Liver (tissue), 9 donors: ENCODE results near the gene FES. TPM values are rescaled to one million over a fixed set of nuclear protein-coding genes. Genes with fewer than 3 reads are reported as not detected.

Experiments used
- DNase-seq: peaks from one replicate; pipeline ENCODE4 v3.0.0-alpha.2; 2017; ENCODE audit warnings: low spot score
- H3K27ac ChIP-seq, 2 donors: one replicate each; pipeline ENCODE4 v1.7.0; 2013; ENCODE audit warnings: inconsistent platforms in 2 of 2, low read length in 2 of 2, control low read depth in 1 of 2, low read depth in 1 of 2, mild to moderate bottlenecking in 1 of 2
- H3K27me3 ChIP-seq, 4 donors: one replicate each; pipeline versions ENCODE4 v1.6.1 to v1.7.0; 2013; ENCODE audit warnings: low read length in 3 of 4, inconsistent platforms in 1 of 4, mild to moderate bottlenecking in 1 of 4, moderate library complexity in 1 of 4; ENCODE audit not compliant: control insufficient read depth in 4 of 4, insufficient read depth in 4 of 4
- H3K36me3 ChIP-seq, 4 donors: one replicate each; pipeline versions ENCODE4 v1.6.1 to v1.7.0; 2013; ENCODE audit warnings: low read length in 3 of 4, mild to moderate bottlenecking in 3 of 4, low read depth in 1 of 4, moderate library complexity in 1 of 4; ENCODE audit not compliant: control insufficient read depth in 4 of 4, insufficient read depth in 3 of 4
- H3K4me1 ChIP-seq, 4 donors: one replicate each; pipeline versions ENCODE4 v1.6.1 to v1.7.0; 2013; ENCODE audit warnings: low read length in 3 of 4, mild to moderate bottlenecking in 3 of 4, moderate library complexity in 1 of 4; ENCODE audit not compliant: control insufficient read depth in 4 of 4, insufficient read depth in 4 of 4
- H3K4me3 ChIP-seq, 3 donors: one replicate each; pipeline versions ENCODE4 v1.6.1 to v1.7.0; 2013; ENCODE audit warnings: low read length in 3 of 3, control low read depth in 1 of 3, low read depth in 1 of 3, mild to moderate bottlenecking in 1 of 3
- H3K9ac ChIP-seq, 2 donors: one replicate each; pipeline ENCODE4 v1.7.0; 2013; ENCODE audit warnings: low read length in 2 of 2, mild to moderate bottlenecking in 2 of 2, moderate library complexity in 2 of 2, control low read depth in 1 of 2, low read depth in 1 of 2
- H3K9me3 ChIP-seq, 4 donors: one replicate each; pipeline versions ENCODE4 v1.6.1 to v1.7.0; 2013; ENCODE audit warnings: low read length in 3 of 4; ENCODE audit not compliant: control insufficient read depth in 4 of 4
- EGR1 ChIP-seq, 2 donors: IDR thresholded peaks; 2 replicates each; pipeline ENCODE4 v1.6.1; 2016 to 2018; ENCODE audit warnings: antibody characterized with exemption in 2 of 2, low read depth in 2 of 2
- FOXA1 ChIP-seq: IDR thresholded peaks from 2 replicates; pipeline ENCODE4 v1.6.1; 2016; ENCODE audit warnings: antibody characterized with exemption
- GABPA ChIP-seq, 2 donors: IDR thresholded peaks in 1 of 2; conservative IDR thresholded peaks in 1 of 2; 2 replicates each; pipeline ENCODE4 v1.6.1; 2016; ENCODE audit warnings: antibody characterized with exemption in 2 of 2, mild to moderate bottlenecking in 1 of 2, moderate library complexity in 1 of 2
- HNF4A ChIP-seq, 2 donors: conservative IDR thresholded peaks; 2 replicates each; pipeline ENCODE4 v1.6.1; 2016; ENCODE audit warnings: antibody characterized with exemption in 2 of 2, mild to moderate bottlenecking in 2 of 2
- HNF4G ChIP-seq: IDR thresholded peaks from 2 replicates; pipeline ENCODE4 v1.6.1; 2016; ENCODE audit warnings: antibody characterized with exemption
- JUND ChIP-seq, 2 donors: IDR thresholded peaks; 2 replicates each; pipeline ENCODE4 v1.6.1; 2016; ENCODE audit warnings: antibody characterized with exemption in 2 of 2
- NR2F2 ChIP-seq: IDR thresholded peaks from 2 replicates; pipeline ENCODE4 v1.6.1; 2016; ENCODE audit warnings: antibody characterized with exemption
- RXRA ChIP-seq, 2 donors: IDR thresholded peaks; 2 replicates each; pipeline ENCODE4 v1.6.1; 2017 to 2018; ENCODE audit warnings: antibody characterized with exemption in 2 of 2, mild to moderate bottlenecking in 1 of 2
- SP1 ChIP-seq: IDR thresholded peaks from 2 replicates; pipeline ENCODE4 v1.6.1; 2018; ENCODE audit warnings: antibody characterized with exemption, mild to moderate bottlenecking
- TAF1 ChIP-seq: conservative IDR thresholded peaks from 2 replicates; pipeline ENCODE4 v1.6.1; 2016; ENCODE audit warnings: antibody characterized with exemption, mild to moderate bottlenecking
- YY1 ChIP-seq: IDR thresholded peaks from 2 replicates; pipeline ENCODE4 v1.6.1; 2016; ENCODE audit warnings: antibody characterized with exemption, mild to moderate bottlenecking
- WGBS: extraction: QIAGEN DNeasy Blood & Tissue Kit; methylation state at CpG from one replicate; pipeline ENCODE4 v1.1.7; 2013; 5-methylcytosine and 5-hydroxymethylcytosine counted together
- polyA plus RNA-seq, 2 donors: library from polyadenylated mRNA; stranded (reverse) in 1 of 2; unstranded in 1 of 2; fragments of 200-250 nt in 1 of 2; fragments of >200 nt in 1 of 2; fragmentation: Nextera tagmentation in 1 of 2; extraction: Ambion mirVana in 1 of 2; gene quantifications; one replicate each; pipeline versions ENCODE4 v1.2.1 to v1.2.3, GENCODE V29; 2013 to 2015
- total RNA-seq, 2 donors: library from RNA; depleted of rRNA; stranded (reverse); fragments of >200 nt; gene quantifications; one replicate each; pipeline ENCODE4 v1.2.3, GENCODE V29; 2014
- TF ChIP-seq, protein P1 (sequence below): IDR thresholded peaks from 2 replicates; pipeline ENCODE4 v1.6.1; 2016; ENCODE audit warnings: antibody characterized with exemption
- TF ChIP-seq, protein P2 (sequence below): fragments of 150-350 bp; IDR thresholded peaks from 2 replicates; pipeline ENCODE4 v1.5.1; 2017; ENCODE audit warnings: improper control_type of control experiment, low read depth, low read length; ENCODE audit not compliant: missing input control
- TF ChIP-seq, protein P3 (sequence below): IDR thresholded peaks from 2 replicates; pipeline ENCODE4 v1.6.1; 2016; ENCODE audit warnings: antibody characterized with exemption
- donor health status: healthy.
- donor health status: healthy.
- donor health status: healthy.
- donor health status: healthy.
- donor health status: healthy.

FES gene
- total and polyA plus RNA-seq, 4 donors: 12.1 to 43.1 (median 28.8) TPM

DNA sequence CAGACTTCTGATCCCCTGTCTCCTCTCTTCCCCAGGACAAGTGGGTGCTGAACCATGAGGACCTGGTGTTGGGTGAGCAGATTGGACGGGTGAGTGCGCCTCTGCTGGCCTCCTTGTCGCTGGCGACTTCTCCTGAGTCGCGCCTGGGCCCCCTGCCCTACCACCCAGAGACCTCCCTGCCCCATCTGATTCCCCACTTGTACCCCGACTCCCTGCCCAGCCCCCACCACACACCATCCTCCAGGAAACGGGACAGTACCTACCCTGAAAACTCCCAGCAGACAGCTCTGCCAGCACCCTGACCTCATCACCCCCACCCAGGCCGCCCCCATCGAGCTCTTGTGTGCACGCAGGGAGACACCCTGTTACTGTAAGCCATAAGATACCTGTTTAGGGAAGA, 7.7 kb downstream of the FES start:
- Histone ChIP-seq H3K4me3 (no peak overlapping the region), H3K9me3 (no peaks in the 10 kb centered on the region), H3K9ac (no peak overlapping the region), H3K36me3 (peaks cover 28 to 74% (median 43%) of the 10 kb centered on the region in 4 donors), H3K27me3 (no peaks in the 10 kb centered on the region), H3K27ac (no peak overlapping the region), H3K4me1 (peaks cover 0 to 5% (median 2%) of the 10 kb centered on the region in 4 donors)
- TF ChIP-seq GABPA (IDR thresholded peaks at IDR 0.05 in 1 of 2, conservative IDR thresholded peaks at IDR 0.05 in 1 of 2) (no peak), HNF4G (no peak), YY1 (no peak)
- TF ChIP-seq, protein P1, sequence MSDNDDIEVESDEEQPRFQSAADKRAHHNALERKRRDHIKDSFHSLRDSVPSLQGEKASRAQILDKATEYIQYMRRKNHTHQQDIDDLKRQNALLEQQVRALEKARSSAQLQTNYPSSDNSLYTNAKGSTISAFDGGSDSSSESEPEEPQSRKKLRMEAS: no peak
- no peak for DNase-seq
- WGBS: 95% methylated on average over 11 of the region's 11 CpGs

DNA sequence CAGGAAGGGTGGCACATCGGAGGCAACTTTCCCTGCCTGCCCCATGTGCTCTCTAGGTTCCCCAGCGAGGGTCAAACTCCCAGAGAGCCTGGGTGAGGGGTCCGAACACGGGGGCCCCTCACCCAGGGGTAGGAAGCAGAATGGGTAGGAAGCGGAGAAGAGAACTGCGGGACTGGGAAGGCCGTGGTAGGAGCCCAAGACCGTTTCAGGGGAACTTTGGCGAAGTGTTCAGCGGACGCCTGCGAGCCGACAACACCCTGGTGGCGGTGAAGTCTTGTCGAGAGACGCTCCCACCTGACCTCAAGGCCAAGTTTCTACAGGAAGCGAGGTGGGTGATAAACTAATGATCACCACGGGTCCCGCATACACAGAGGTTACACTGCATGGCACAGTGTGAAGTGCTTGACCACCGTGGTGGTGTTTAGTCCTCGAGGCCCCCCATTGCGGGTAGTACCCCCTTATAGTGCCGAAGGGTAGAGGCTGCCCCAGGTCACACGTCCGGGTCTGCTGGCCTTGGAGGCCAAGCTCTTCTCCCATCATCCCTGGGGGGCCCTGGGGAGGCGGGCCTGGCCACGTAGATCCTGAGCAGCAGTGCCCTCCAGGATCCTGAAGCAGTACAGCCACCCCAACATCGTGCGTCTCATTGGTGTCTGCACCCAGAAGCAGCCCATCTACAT, 8.3 kb downstream of the FES start:
- TF ChIP-seq NR2F2 (no peak), RXRA (IDR thresholded peaks at IDR 0.05) (no peak), EGR1 (IDR thresholded peaks at IDR 0.05; ENCODE audit: low read depth in 2 of 2) (no peak), HNF4A (conservative IDR thresholded peaks at IDR 0.05) (no peak), TAF1 (no peak)
- TF ChIP-seq, protein P2, sequence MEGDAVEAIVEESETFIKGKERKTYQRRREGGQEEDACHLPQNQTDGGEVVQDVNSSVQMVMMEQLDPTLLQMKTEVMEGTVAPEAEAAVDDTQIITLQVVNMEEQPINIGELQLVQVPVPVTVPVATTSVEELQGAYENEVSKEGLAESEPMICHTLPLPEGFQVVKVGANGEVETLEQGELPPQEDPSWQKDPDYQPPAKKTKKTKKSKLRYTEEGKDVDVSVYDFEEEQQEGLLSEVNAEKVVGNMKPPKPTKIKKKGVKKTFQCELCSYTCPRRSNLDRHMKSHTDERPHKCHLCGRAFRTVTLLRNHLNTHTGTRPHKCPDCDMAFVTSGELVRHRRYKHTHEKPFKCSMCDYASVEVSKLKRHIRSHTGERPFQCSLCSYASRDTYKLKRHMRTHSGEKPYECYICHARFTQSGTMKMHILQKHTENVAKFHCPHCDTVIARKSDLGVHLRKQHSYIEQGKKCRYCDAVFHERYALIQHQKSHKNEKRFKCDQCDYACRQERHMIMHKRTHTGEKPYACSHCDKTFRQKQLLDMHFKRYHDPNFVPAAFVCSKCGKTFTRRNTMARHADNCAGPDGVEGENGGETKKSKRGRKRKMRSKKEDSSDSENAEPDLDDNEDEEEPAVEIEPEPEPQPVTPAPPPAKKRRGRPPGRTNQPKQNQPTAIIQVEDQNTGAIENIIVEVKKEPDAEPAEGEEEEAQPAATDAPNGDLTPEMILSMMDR: no peak
- TF ChIP-seq, protein P3, sequence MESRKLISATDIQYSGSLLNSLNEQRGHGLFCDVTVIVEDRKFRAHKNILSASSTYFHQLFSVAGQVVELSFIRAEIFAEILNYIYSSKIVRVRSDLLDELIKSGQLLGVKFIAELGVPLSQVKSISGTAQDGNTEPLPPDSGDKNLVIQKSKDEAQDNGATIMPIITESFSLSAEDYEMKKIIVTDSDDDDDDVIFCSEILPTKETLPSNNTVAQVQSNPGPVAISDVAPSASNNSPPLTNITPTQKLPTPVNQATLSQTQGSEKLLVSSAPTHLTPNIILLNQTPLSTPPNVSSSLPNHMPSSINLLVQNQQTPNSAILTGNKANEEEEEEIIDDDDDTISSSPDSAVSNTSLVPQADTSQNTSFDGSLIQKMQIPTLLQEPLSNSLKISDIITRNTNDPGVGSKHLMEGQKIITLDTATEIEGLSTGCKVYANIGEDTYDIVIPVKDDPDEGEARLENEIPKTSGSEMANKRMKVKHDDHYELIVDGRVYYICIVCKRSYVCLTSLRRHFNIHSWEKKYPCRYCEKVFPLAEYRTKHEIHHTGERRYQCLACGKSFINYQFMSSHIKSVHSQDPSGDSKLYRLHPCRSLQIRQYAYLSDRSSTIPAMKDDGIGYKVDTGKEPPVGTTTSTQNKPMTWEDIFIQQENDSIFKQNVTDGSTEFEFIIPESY: no peak
- H3K27ac ChIP-seq: no peak overlapping the region
- no peak overlapping the region for H3K4me3 ChIP-seq
- WGBS: 96% methylated on average over 29 of the region's 29 CpGs
- peaks cover 0 to 3% (median 1%) of the 10 kb centered on the region in 4 donors for H3K4me1 ChIP-seq
- no peaks in the 10 kb centered on the region for H3K9me3 ChIP-seq
- DNase-seq: no peak
- H3K36me3 ChIP-seq: peaks cover 28 to 73% (median 41%) of the 10 kb centered on the region in 4 donors
- no peaks in the 10 kb centered on the region for H3K27me3 ChIP-seq
- no peak overlapping the region for H3K9ac ChIP-seq

DNA sequence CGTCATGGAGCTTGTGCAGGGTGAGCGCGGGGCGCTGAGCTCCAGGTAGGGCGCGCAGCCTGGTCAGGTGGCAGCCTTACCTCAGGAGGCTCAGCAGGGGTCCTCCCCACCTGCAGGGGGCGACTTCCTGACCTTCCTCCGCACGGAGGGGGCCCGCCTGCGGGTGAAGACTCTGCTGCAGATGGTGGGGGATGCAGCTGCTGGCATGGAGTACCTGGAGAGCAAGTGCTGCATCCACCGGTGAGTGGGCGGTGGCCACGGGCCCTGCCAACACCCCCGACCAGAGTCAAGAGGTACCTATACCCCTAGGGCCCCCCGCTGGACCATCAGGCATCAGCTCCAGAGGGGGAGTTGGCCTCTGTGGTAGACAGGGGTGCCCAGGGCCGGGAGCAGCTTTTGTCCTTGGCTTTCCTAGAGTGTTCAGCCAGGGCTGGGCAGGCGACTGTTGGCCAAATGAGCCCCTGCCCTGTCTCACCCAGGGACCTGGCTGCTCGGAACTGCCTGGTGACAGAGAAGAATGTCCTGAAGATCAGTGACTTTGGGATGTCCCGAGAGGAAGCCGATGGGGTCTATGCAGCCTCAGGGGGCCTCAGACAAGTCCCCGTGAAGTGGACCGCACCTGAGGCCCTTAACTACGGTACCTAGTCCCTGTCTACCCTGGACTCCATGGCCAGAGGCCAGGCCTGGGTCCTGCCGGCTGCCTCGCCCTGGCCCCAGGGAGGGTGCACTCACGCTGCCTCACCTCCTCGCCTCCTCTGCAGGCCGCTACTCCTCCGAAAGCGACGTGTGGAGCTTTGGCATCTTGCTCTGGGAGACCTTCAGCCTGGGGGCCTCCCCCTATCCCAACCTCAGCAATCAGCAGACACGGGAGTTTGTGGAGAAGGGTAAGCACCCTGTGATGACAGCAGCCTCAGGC, 9.1 kb downstream of the FES start:
- WGBS: 95% methylated on average over 33 of the region's 33 CpGs
- Histone ChIP-seq H3K9me3 (no peaks in the 10 kb centered on the region), H3K9ac (no peak overlapping the region), H3K4me3 (no peak overlapping the region), H3K27ac (no peak overlapping the region), H3K36me3 (peaks cover 29 to 73% (median 41%) of the 10 kb centered on the region in 4 donors), H3K4me1 (no peaks in the 10 kb centered on the region), H3K27me3 (no peaks in the 10 kb centered on the region)
- no peak for DNase-seq
- TF ChIP-seq YY1 (no peak), HNF4G (no peak), HNF4A (conservative IDR thresholded peaks at IDR 0.05) (no peak), GABPA (IDR thresholded peaks at IDR 0.05 in 1 of 2, conservative IDR thresholded peaks at IDR 0.05 in 1 of 2) (no peak), RXRA (IDR thresholded peaks at IDR 0.05) (no peak), FOXA1 (no peak), SP1 (no peak), JUND (IDR thresholded peaks at IDR 0.05) (no peak)
- TF ChIP-seq, protein P1: no peak
- TF ChIP-seq, protein P3: no peak
- TF ChIP-seq, protein P2: no peak
